ENCODE measurements around the gene SEC11C.

GRCh38 chr18:59144483-59144882 is 4.8 kb downstream of the SEC11C start:
- TF ChIP-seq CTCF (IDR thresholded peaks at IDR 0.05) (no peak), POLR2A (IDR thresholded peaks at IDR 0.05) (no peak)

Measured in breast epithelium (tissue), 3 donors.